ENCODE data around the gene RAVER2. TPM values are rescaled to one million over a fixed set of nuclear protein-coding genes. Genes with fewer than 3 reads are reported as not detected.

RAVER2 gene
- total and polyA plus RNA-seq, 2 of the 13 experiments (the other 11 are each of a cell fraction or from before 2014, with no cell fraction given), result 11.4 to 15.4 TPM

GRCh38 chr1:64846573-64847430 is 101.9 kb downstream of the RAVER2 start (continued):
- TF ChIP-seq KDM6A (CRISPR knock-in tag; IDR thresholded peaks at IDR 0.05; ENCODE audit: low read depth) (no peak), ZKSCAN8 (CRISPR knock-in tag; IDR thresholded peaks at IDR 0.05; ENCODE audit: borderline replicate concordance) (no peak), ZNF775 (CRISPR knock-in tag; IDR thresholded peaks at IDR 0.05; ENCODE audit: borderline replicate concordance) (no peak)

- FAIRE-seq, result no peak
- TF ChIP-seq SP1 (IDR thresholded peaks at IDR 0.05) (no peak), SP1 (CRISPR knock-in tag; IDR thresholded peaks at IDR 0.05) (no peak), KDM5B (CRISPR knock-in tag; IDR thresholded peaks at IDR 0.05; ENCODE audit: borderline replicate concordance) (no peak), ZNF446 (CRISPR knock-in tag; IDR thresholded peaks at IDR 0.05) (no peak), ATF7 (IDR thresholded peaks at IDR 0.05) (no peak), ATF7 (CRISPR knock-in tag; IDR thresholded peaks at IDR 0.05) (no peak), RORA (CRISPR knock-in tag; IDR thresholded peaks at IDR 0.05) (no peak), FOXM1 (CRISPR knock-in tag; IDR thresholded peaks at IDR 0.05) (no peak), PAXIP1 (CRISPR knock-in tag; conservative IDR thresholded peaks at IDR 0.05) (no peak), DPF2 (CRISPR knock-in tag; IDR thresholded peaks at IDR 0.05; ENCODE audit: borderline replicate concordance, low read depth) (no peak), ZIK1 (CRISPR knock-in tag; IDR thresholded peaks at IDR 0.05; ENCODE audit: borderline replicate concordance, low read depth) (no peak)
These were observed 102.8 kb downstream of the RAVER2 start for GRCh38 chr1:64847666-64848065.

More at GRCh38 chr1:64847666-64848065, 102.8 kb downstream of the RAVER2 start:
- H3K27ac ChIP-seq (ENCODE audit: extremely low read length, insufficient read depth, low read length), result no peak overlapping the region
- DNase-seq (ENCODE audit: low spot score) (no peak), ATAC-seq (no peak)
- WGBS (ENCODE audit: low lambda C conversion rate), result 93% methylated on average over 2 of the region's 4 CpGs
- H3K27me3 ChIP-seq (ENCODE audit: control insufficient read depth in 1 of 2, insufficient read depth in 2 of 2, low read length in 2 of 2), result no peaks in the 10 kb centered on the region
- peaks cover 9 to 17% of the 10 kb centered on the region in 2 experiments; a peak in 4 of 5 replicates for H3K36me3 ChIP-seq (replicated peaks in 1 of 2; ENCODE audit: control insufficient read depth in 1 of 2, insufficient read depth in 2 of 2, low read length in 2 of 2)
- in situ Hi-C loops (cut with HindIII; ENCODE audit: extremely low pct_ligation_motif_present, low pct_unique_long_range_greater_than_20kb) (no loop called here), intact Hi-C loops (cut with micrococcal nuclease; ENCODE audit: unreplicated experiment) (no loop called here)
- no peak overlapping the region for H3K9ac ChIP-seq (ENCODE audit: insufficient read depth, low read depth, low read length)
- no peak overlapping the region for H3K4me2 ChIP-seq (ENCODE audit: low read depth, low read length)
- H3K9me3 ChIP-seq (ENCODE audit: low read length), result no peaks in the 10 kb centered on the region
- no TSS peak for BruUV-seq (replicated peaks)
- H4K20me1 ChIP-seq (ENCODE audit: insufficient read depth, low read length), result no peaks in the 10 kb centered on the region
- no peak overlapping the region for H2AFZ ChIP-seq (ENCODE audit: low read length)
- no peaks in the 10 kb centered on the region for H3K79me2 ChIP-seq (ENCODE audit: insufficient read depth, low read length)
- H3K4me1 ChIP-seq (ENCODE audit: insufficient read depth, low read length), result no peaks in the 10 kb centered on the region
- H3K4me3 ChIP-seq (replicated peaks in 1 of 3; ENCODE audit: insufficient read depth in 1 of 3, low read depth in 2 of 3, low read length in 3 of 3), result no peak overlapping the region
- ChIA-PET CTCF (ENCODE audit: low intra/inter-chr PET ratio, low total read pairs) (no interaction called here), POLR2A (no interaction called here)
